ENCODE data around the gene FAM76A.

The FAM76A gene

GRCh38 chr1:27726173-27727044, 648 bp downstream of the FAM76A start:
- no peak for TF ChIP-seq EGR1 (IDR thresholded peaks at IDR 0.05)
- TF ChIP-seq TAF1 (IDR thresholded peaks at IDR 0.05; ENCODE audit: low read depth), result peak; percentile 10; the same call in 1 of the 2 replicates

- TF ChIP-seq EP300 (IDR thresholded peaks at IDR 0.05; ENCODE audit: borderline replicate concordance) (no peak), USF1 (IDR thresholded peaks at IDR 0.05) (no peak), EGR1 (IDR thresholded peaks at IDR 0.05) (no peak)
These were observed 1.4 kb downstream of the FAM76A start for GRCh38 chr1:27727126-27727525.

- TF ChIP-seq NFIC (IDR thresholded peaks at IDR 0.05) (no peak), CEBPB (IDR thresholded peaks at IDR 0.05) (no peak), CREB1 (IDR thresholded peaks at IDR 0.05; ENCODE audit: low read depth) (no peak), MAX (IDR thresholded peaks at IDR 0.05) (no peak), TAF1 (IDR thresholded peaks at IDR 0.05; ENCODE audit: low read depth) (no peak), USF1 (IDR thresholded peaks at IDR 0.05) (no peak), ZBTB7A (IDR thresholded peaks at IDR 0.05; ENCODE audit: low read depth) (no peak), EP300 (IDR thresholded peaks at IDR 0.05; ENCODE audit: borderline replicate concordance) (no peak), RAD21 (IDR thresholded peaks at IDR 0.05; ENCODE audit: low read depth) (no peak), TEAD4 (IDR thresholded peaks at IDR 0.05) (no peak), REST (IDR thresholded peaks at IDR 0.05; ENCODE audit: low read depth) (no peak), EGR1 (IDR thresholded peaks at IDR 0.05) (no peak), YY1 (IDR thresholded peaks at IDR 0.05; ENCODE audit: low read depth) (no peak), TCF12 (IDR thresholded peaks at IDR 0.05; ENCODE audit: low read depth) (no peak), FOXM1 (IDR thresholded peaks at IDR 0.05; ENCODE audit: borderline replicate concordance, low read depth) (no peak)
These were observed 10.5 kb downstream of the FAM76A start for GRCh38 chr1:27736252-27736651.

- TF ChIP-seq TAF1 (IDR thresholded peaks at IDR 0.05; ENCODE audit: low read depth) (no peak), CREB1 (IDR thresholded peaks at IDR 0.05; ENCODE audit: low read depth) (no peak), EP300 (IDR thresholded peaks at IDR 0.05; ENCODE audit: borderline replicate concordance) (no peak), CEBPB (IDR thresholded peaks at IDR 0.05) (no peak), MAX (IDR thresholded peaks at IDR 0.05) (no peak), NFIC (IDR thresholded peaks at IDR 0.05) (no peak), TEAD4 (IDR thresholded peaks at IDR 0.05) (no peak), TCF12 (IDR thresholded peaks at IDR 0.05; ENCODE audit: low read depth) (no peak), ZBTB7A (IDR thresholded peaks at IDR 0.05; ENCODE audit: low read depth) (no peak), USF1 (IDR thresholded peaks at IDR 0.05) (no peak), REST (IDR thresholded peaks at IDR 0.05; ENCODE audit: low read depth) (no peak), FOXM1 (IDR thresholded peaks at IDR 0.05; ENCODE audit: borderline replicate concordance, low read depth) (no peak), RAD21 (IDR thresholded peaks at IDR 0.05; ENCODE audit: low read depth) (no peak), YY1 (IDR thresholded peaks at IDR 0.05; ENCODE audit: low read depth) (no peak), EGR1 (IDR thresholded peaks at IDR 0.05) (no peak)
These were observed 15.4 kb downstream of the FAM76A start for GRCh38 chr1:27741121-27741520.

- TF ChIP-seq FOXM1 (IDR thresholded peaks at IDR 0.05; ENCODE audit: borderline replicate concordance, low read depth) (no peak), TEAD4 (IDR thresholded peaks at IDR 0.05) (no peak), USF1 (IDR thresholded peaks at IDR 0.05) (no peak), CREB1 (IDR thresholded peaks at IDR 0.05; ENCODE audit: low read depth) (no peak), EGR1 (IDR thresholded peaks at IDR 0.05) (no peak), MAX (IDR thresholded peaks at IDR 0.05) (no peak), NFIC (IDR thresholded peaks at IDR 0.05) (no peak), EP300 (IDR thresholded peaks at IDR 0.05; ENCODE audit: borderline replicate concordance) (no peak), REST (IDR thresholded peaks at IDR 0.05; ENCODE audit: low read depth) (no peak), CEBPB (IDR thresholded peaks at IDR 0.05) (no peak), TCF12 (IDR thresholded peaks at IDR 0.05; ENCODE audit: low read depth) (no peak), ZBTB7A (IDR thresholded peaks at IDR 0.05; ENCODE audit: low read depth) (no peak), TAF1 (IDR thresholded peaks at IDR 0.05; ENCODE audit: low read depth) (no peak), RAD21 (IDR thresholded peaks at IDR 0.05; ENCODE audit: low read depth) (no peak), YY1 (IDR thresholded peaks at IDR 0.05; ENCODE audit: low read depth) (no peak)
These were observed 18.8 kb downstream of the FAM76A start for GRCh38 chr1:27744556-27744955.
